B cell (primary cell): ENCODE results near the gene EDNRB. TPM values are rescaled to one million over a fixed set of nuclear protein-coding genes. Genes with fewer than 3 reads are reported as not detected.

ENCODE experiments used
- ATAC-seq: fragments of 200-7000 bp; cut with Tn5 transposase; one replicate; pipeline ENCODE4 v1.10.0; 2021; ENCODE audit warnings: low read depth, mild to moderate bottlenecking, moderate number of reproducible peaks, moderate library complexity
- CTCF ChIA-PET: fragments of 350-600 bp; sonication (Branson Sonifier 250); formaldehyde crosslinking; loops from one replicate; lab custom pipeline; 2021; ENCODE audit warnings: antibody characterized with exemption, inconsistent platforms; lab: Charles Lee
- POLR2A ChIA-PET: fragments of 350-600 bp; sonication (Branson Sonifier 250); formaldehyde crosslinking; loops from one replicate; lab custom pipeline; 2021; ENCODE audit warnings: antibody characterized with exemption; lab: Charles Lee
- DNase-seq: peaks from one replicate; pipeline ENCODE4 v3.0.0; 2013
- H2AFZ ChIP-seq: 2 replicates; pipeline ENCODE4 v1.6.1; 2012; ENCODE audit warnings: mild to moderate bottlenecking, low read depth, low read length; ENCODE audit not compliant: insufficient read depth, poor library complexity, severe bottlenecking
- H3K27ac ChIP-seq, 2 donors: 1 replicate in 1 of 2; 2 replicates in 1 of 2; pipeline ENCODE4 v1.5.1; 2012 to 2013; ENCODE audit warnings: low read length in 2 of 2, mild to moderate bottlenecking in 2 of 2, moderate library complexity in 1 of 2
- H3K27me3 ChIP-seq, 4 experiments: fragments of 200-600 bp in 1 of 4; sonication (generic) in 1 of 4; replicated peaks in 1 of 4; 1 replicate in 2 of 4; 2 replicates in 2 of 4; pipeline versions ENCODE4 v1.6.1 to v1.7.0; 2013 to 2016; ENCODE audit warnings: low read length in 3 of 4, mild to moderate bottlenecking in 2 of 4, mixed read lengths in 1 of 4, moderate library complexity in 1 of 4; ENCODE audit not compliant: insufficient read depth in 4 of 4, control insufficient read depth in 3 of 4; ENCODE audit errors: control extremely low read depth in 1 of 4
- H3K36me3 ChIP-seq, 2 experiments: replicated peaks in 1 of 2; 1 replicate in 1 of 2; 2 replicates in 1 of 2; pipeline versions ENCODE4 v1.6.1 to v1.7.1; 2013; ENCODE audit warnings: low read length in 1 of 2; ENCODE audit not compliant: insufficient read depth in 2 of 2, control insufficient read depth in 1 of 2; ENCODE audit errors: control extremely low read depth in 1 of 2, extremely low read depth in 1 of 2
- H3K4me1 ChIP-seq, 2 donors: fragments of 200-600 bp in 1 of 2; sonication (generic) in 1 of 2; 1 replicate in 1 of 2; 2 replicates in 1 of 2; pipeline versions ENCODE4 v1.5.1 to v1.6.1; 2013 to 2017; ENCODE audit warnings: low read length in 2 of 2; ENCODE audit not compliant: control insufficient read depth in 2 of 2, insufficient read depth in 2 of 2
- H3K4me2 ChIP-seq: replicated peaks from 2 replicates; pipeline ENCODE3; 2012; ENCODE audit warnings: mild to moderate bottlenecking, low read depth, low read length; ENCODE audit not compliant: poor library complexity, severe bottlenecking
- H3K4me3 ChIP-seq, 5 experiments: fragments of 200-600 bp in 1 of 5; sonication (generic) in 1 of 5; 1 replicate in 3 of 5; 2 replicates in 2 of 5; pipeline versions ENCODE4 v1.5.1 to v1.7.0; 2011 to 2016; ENCODE audit warnings: low read length in 4 of 5, mild to moderate bottlenecking in 4 of 5, low read depth in 2 of 5, control low read depth in 1 of 5, moderate library complexity in 1 of 5; ENCODE audit not compliant: insufficient read depth in 1 of 5; ENCODE audit errors: control extremely low read depth in 1 of 5, extremely low read depth in 1 of 5
- H3K79me2 ChIP-seq: fragments of 200-600 bp; sonication (generic); one replicate; pipeline ENCODE4 v1.6.0; 2016; ENCODE audit warnings: low read length; ENCODE audit not compliant: control insufficient read depth, insufficient read depth
- H3K9ac ChIP-seq: fragments of 200-600 bp; sonication (generic); 2 replicates; pipeline ENCODE4 v1.6.1; 2017; ENCODE audit warnings: mild to moderate bottlenecking, low read length, moderate library complexity
- H3K9me3 ChIP-seq, 3 donors: one replicate each; pipeline versions ENCODE4 v1.6.1 to v1.7.1; 2013; ENCODE audit warnings: low read length in 2 of 3; ENCODE audit not compliant: control insufficient read depth in 2 of 3, insufficient read depth in 1 of 3; ENCODE audit errors: control extremely low read depth in 1 of 3
- H4K20me1 ChIP-seq: 2 replicates; pipeline ENCODE4 v1.6.0; 2012; ENCODE audit warnings: mild to moderate bottlenecking, low read length; ENCODE audit not compliant: insufficient read depth, control insufficient read depth, poor library complexity, severe bottlenecking
- H3K27ac Mint-ChIP-seq: one replicate; pipeline ENCODE4 v1.8.0; 2021; ENCODE audit warnings: mixed read lengths
- H3K27me3 Mint-ChIP-seq: one replicate; pipeline ENCODE4 v1.8.0; 2021; ENCODE audit warnings: mixed read lengths
- H3K4me1 Mint-ChIP-seq: one replicate; pipeline ENCODE4 v1.8.0; 2021; ENCODE audit warnings: mixed read lengths
- H3K4me3 Mint-ChIP-seq: one replicate; pipeline ENCODE4 v1.8.0; 2021; ENCODE audit warnings: mixed read lengths
- H3K9me3 Mint-ChIP-seq: one replicate; pipeline ENCODE4 v1.8.0; 2022; ENCODE audit warnings: mixed read lengths; ENCODE audit not compliant: insufficient read depth
- CTCF ChIP-seq: fragments of 200-600 bp; IDR thresholded peaks from one replicate; pipeline ENCODE4 v1.8.0; 2022; ENCODE audit warnings: antibody characterized with exemption, mild to moderate bottlenecking
- EZH2 ChIP-seq: IDR thresholded peaks from 2 replicates; pipeline ENCODE4 v1.6.1; 2012; ENCODE audit warnings: borderline replicate concordance, low read depth, mild to moderate bottlenecking, moderate library complexity, low read length; ENCODE audit not compliant: insufficient read depth, poor library complexity, severe bottlenecking
- whole genome bisulfite sequencing: methylation state at CpG from one replicate; pipeline ENCODE4 v1.1.5; 2013; ENCODE audit warnings: missing lambda C conversion rate; ENCODE audit not compliant: insufficient coverage; 5-methylcytosine and 5-hydroxymethylcytosine counted together
- intact Hi-C: fragments of 100-400 bp; cut with micrococcal nuclease; formaldehyde crosslinking; loops from one replicate; pipeline ENCODE4 v1.10.0; 2022
- polyA plus RNA-seq: library from polyadenylated mRNA; depleted of rRNA; stranded (reverse); fragments of >200 nt; gene quantifications from 2 replicates; pipeline ENCODE4 v1.2.3, GENCODE V29; 2012
- total RNA-seq, 2 donors: library from RNA; stranded (reverse); fragments of 120-200 nt in 1 of 2; gene quantifications; 1 replicate in 1 of 2; 2 replicates in 1 of 2; pipeline versions ENCODE4 v1.2.3 to v1.2.4, GENCODE V29; 2013 to 2022

EDNRB gene
- total and polyA plus RNA-seq, 2 donors (not counting 1 experiment from before 2014, with no cell fraction given), result not detected

- Histone ChIP-seq H3K9me3 (no peaks in the 10 kb centered on the region), H3K27me3 (peaks cover 0 to 4% (median under 1%) of the 10 kb centered on the region in 4 experiments), H3K27ac (no peak overlapping the region), H3K4me3 (no peak overlapping the region), H4K20me1 (no peaks in the 10 kb centered on the region), H3K36me3 (no peaks in the 10 kb centered on the region), H3K79me2 (no peaks in the 10 kb centered on the region), H3K4me2 (no peak overlapping the region), H3K9ac (no peak overlapping the region), H2AFZ (no peak overlapping the region), H3K4me1 (no peaks in the 10 kb centered on the region)
- ATAC-seq (no peak), DNase-seq (no peak)
- intact Hi-C loops, result no loop called here
- Mint-ChIP-seq H3K4me1 (no peaks in the 10 kb centered on the region), H3K4me3 (no peak overlapping the region), H3K9me3 (no peaks in the 10 kb centered on the region), H3K27me3 (peaks cover 9% of the 10 kb centered on the region), H3K27ac (no peak overlapping the region)
- no CpG with 5 or more reads among the region's 1 CpG for WGBS
- ChIA-PET CTCF (no interaction called here), POLR2A (no interaction called here)
- TF ChIP-seq CTCF (no peak), EZH2 (no peak)
Observed at GRCh38 chr13:77860507-77860981, 58.1 kb downstream of the EDNRB start.

GRCh38 chr13:77859450-77859849, 59.2 kb downstream of the EDNRB start:
- no peak overlapping the region for H2AFZ ChIP-seq
- intact Hi-C loops, result no loop called here
- Mint-ChIP-seq H3K27ac (no peak overlapping the region), H3K4me3 (no peak overlapping the region), H3K27me3 (peaks cover 11% of the 10 kb centered on the region), H3K4me1 (no peaks in the 10 kb centered on the region), H3K9me3 (no peaks in the 10 kb centered on the region)
- no peaks in the 10 kb centered on the region for H3K79me2 ChIP-seq
- no peak for ATAC-seq
- H3K9me3 ChIP-seq, result no peaks in the 10 kb centered on the region
- no peak overlapping the region for H3K27ac ChIP-seq
- H3K36me3 ChIP-seq, result no peaks in the 10 kb centered on the region
- WGBS, result 96% methylated on average over 5 of the region's 8 CpGs
- H3K4me3 ChIP-seq, result no peak overlapping the region
- no peaks in the 10 kb centered on the region for H3K4me1 ChIP-seq
- CTCF ChIA-PET, result no interaction called here
- no peak for DNase-seq
- no peak for TF ChIP-seq EZH2
- no peak for TF ChIP-seq CTCF
- no peak overlapping the region for H3K9ac ChIP-seq
- POLR2A ChIA-PET, result no interaction called here
- no peak overlapping the region for H3K4me2 ChIP-seq
- no peaks in the 10 kb centered on the region for H4K20me1 ChIP-seq
- H3K27me3 ChIP-seq, result peaks cover 0 to 4% (median 0%) of the 10 kb centered on the region in 4 experiments
